MG63 (cell line): ENCODE results near the gene TCOF1. TPM values are rescaled to one million over a fixed set of nuclear protein-coding genes. Genes with fewer than 3 reads are reported as not detected.

Experiments
- DNase-seq: peaks from one replicate; pipeline ENCODE4 v3.0.0-alpha.2; 2020
- H3K27me3 ChIP-seq: fragments of 250-450 bp; sonication (Bioruptor Pico); 2 replicates; pipeline ENCODE4 v1.5.1; 2020; ENCODE audit warnings: mild to moderate bottlenecking, moderate library complexity
- H3K36me3 ChIP-seq: fragments of 250-450 bp; sonication (Bioruptor Pico); 2 replicates; pipeline ENCODE4 v1.5.1; 2020; ENCODE audit warnings: mild to moderate bottlenecking, moderate library complexity
- H3K4me3 ChIP-seq: fragments of 250-450 bp; sonication (Bioruptor Pico); 2 replicates; pipeline ENCODE4 v1.5.1; 2020; ENCODE audit warnings: mild to moderate bottlenecking, moderate library complexity
- H3K9me3 ChIP-seq: fragments of 250-450 bp; sonication (Bioruptor Pico); 2 replicates; pipeline ENCODE4 v1.5.1; 2020; ENCODE audit warnings: mild to moderate bottlenecking, moderate library complexity
- total RNA-seq: library from RNA; depleted of rRNA; stranded (reverse); fragments of >200 nt; shearing (Covaris generic); gene quantifications from 2 replicates; pipeline ENCODE4 v1.2.3, GENCODE V29; 2014; ENCODE audit warnings: low replicate concordance

Gene TCOF1
- total RNA-seq, 1 experiment from 2014 or later: 118 TPM

GRCh38 chr5:150319484-150319790 is 38.1 kb upstream of the TCOF1 start:
- H3K36me3 ChIP-seq: no peaks in the 10 kb centered on the region
- no peak overlapping the region for H3K4me3 ChIP-seq
- H3K9me3 ChIP-seq: no peaks in the 10 kb centered on the region
- DNase-seq: no peak
- no peaks in the 10 kb centered on the region for H3K27me3 ChIP-seq

DNA sequence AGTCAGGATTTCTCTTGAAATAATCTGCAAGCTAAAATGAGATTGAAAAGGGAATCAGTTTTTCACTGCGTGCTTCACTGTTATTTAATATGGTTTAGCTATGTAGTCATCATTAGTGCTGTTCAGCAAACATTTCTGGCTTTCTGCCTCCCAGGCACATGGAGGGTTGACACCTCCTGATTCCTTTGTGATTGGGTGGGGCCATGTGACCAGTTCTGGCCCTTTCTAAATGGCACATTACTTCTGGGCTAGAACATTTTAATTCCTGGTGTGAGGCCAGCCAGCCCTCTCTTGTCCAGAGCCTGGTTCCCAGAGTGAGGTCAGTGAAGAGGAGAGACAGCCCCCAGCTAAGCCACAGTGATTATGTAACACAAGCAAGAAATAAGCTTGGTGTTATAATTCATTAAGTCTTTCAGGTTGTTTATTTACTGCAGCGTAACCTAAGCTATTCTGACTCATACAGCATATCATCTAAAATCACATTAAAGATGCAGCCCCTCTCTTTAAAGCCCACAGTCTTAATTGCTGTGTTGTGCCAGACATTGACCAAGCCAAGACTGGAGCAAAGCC is 37.4 kb upstream of the TCOF1 start:
- Histone ChIP-seq H3K9me3 (no peaks in the 10 kb centered on the region), H3K4me3 (no peak overlapping the region), H3K27me3 (no peaks in the 10 kb centered on the region), H3K36me3 (no peaks in the 10 kb centered on the region)
- peak; percentile 99 for DNase-seq

DNA sequence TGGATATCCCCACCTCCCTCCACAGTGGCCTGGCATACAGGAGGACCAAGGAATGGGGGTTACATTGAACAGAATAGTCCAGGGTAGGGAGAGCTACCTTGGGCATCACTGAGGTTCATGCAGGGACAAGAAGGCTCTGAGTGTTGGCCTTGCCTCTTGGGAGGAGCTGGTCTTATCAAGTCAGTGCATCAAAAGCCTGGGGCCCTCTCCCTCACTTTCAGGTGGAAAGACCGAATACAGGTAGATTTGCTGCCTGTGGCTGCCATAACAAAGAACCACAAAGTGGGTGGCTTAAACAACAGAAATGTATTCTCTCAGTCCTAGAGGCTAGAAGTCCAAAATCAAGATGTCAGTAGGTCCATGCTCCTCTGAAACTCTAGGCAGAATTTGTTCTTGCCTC is 36.3 kb upstream of the TCOF1 start:
- no peaks in the 10 kb centered on the region for H3K27me3 ChIP-seq
- DNase-seq: no peak
- H3K36me3 ChIP-seq: no peaks in the 10 kb centered on the region
- H3K9me3 ChIP-seq: no peaks in the 10 kb centered on the region
- H3K4me3 ChIP-seq: no peak overlapping the region

GRCh38 chr5:150321784-150322183 is 35.7 kb upstream of the TCOF1 start:
- no peak for DNase-seq
- no peaks in the 10 kb centered on the region for H3K9me3 ChIP-seq
- no peaks in the 10 kb centered on the region for H3K36me3 ChIP-seq
- no peak overlapping the region for H3K4me3 ChIP-seq
- no peaks in the 10 kb centered on the region for H3K27me3 ChIP-seq

GRCh38 chr5:150322202-150322601 is 35.3 kb upstream of the TCOF1 start:
- Histone ChIP-seq H3K27me3 (no peaks in the 10 kb centered on the region), H3K9me3 (no peaks in the 10 kb centered on the region), H3K36me3 (no peaks in the 10 kb centered on the region), H3K4me3 (no peak overlapping the region)
- DNase-seq: peak; percentile 63

- H3K4me3 ChIP-seq: no peak overlapping the region
- H3K27me3 ChIP-seq: no peaks in the 10 kb centered on the region
- H3K9me3 ChIP-seq: no peaks in the 10 kb centered on the region
- H3K36me3 ChIP-seq: no peaks in the 10 kb centered on the region
- DNase-seq: no peak
Measured at GRCh38 chr5:150323092-150323491, 34.4 kb upstream of the TCOF1 start.

- H3K9me3 ChIP-seq: no peaks in the 10 kb centered on the region
- no peaks in the 10 kb centered on the region for H3K36me3 ChIP-seq
- H3K27me3 ChIP-seq: no peaks in the 10 kb centered on the region
Measured at GRCh38 chr5:150323819-150324218, 33.7 kb upstream of the TCOF1 start.

GRCh38 chr5:150325426-150325825 is 32.1 kb upstream of the TCOF1 start:
- Histone ChIP-seq H3K9me3 (no peaks in the 10 kb centered on the region), H3K27me3 (no peaks in the 10 kb centered on the region), H3K36me3 (no peaks in the 10 kb centered on the region), H3K4me3 (no peak overlapping the region)
- no peak for DNase-seq

More at GRCh38 chr5:150323819-150324218, 33.7 kb upstream of the TCOF1 start:
- H3K4me3 ChIP-seq: no peak overlapping the region
- DNase-seq: no peak

GRCh38 chr5:150326707-150327106 is 30.8 kb upstream of the TCOF1 start:
- Histone ChIP-seq H3K36me3 (no peaks in the 10 kb centered on the region), H3K4me3 (no peak overlapping the region), H3K27me3 (no peaks in the 10 kb centered on the region), H3K9me3 (no peaks in the 10 kb centered on the region)
- DNase-seq: no peak

DNA sequence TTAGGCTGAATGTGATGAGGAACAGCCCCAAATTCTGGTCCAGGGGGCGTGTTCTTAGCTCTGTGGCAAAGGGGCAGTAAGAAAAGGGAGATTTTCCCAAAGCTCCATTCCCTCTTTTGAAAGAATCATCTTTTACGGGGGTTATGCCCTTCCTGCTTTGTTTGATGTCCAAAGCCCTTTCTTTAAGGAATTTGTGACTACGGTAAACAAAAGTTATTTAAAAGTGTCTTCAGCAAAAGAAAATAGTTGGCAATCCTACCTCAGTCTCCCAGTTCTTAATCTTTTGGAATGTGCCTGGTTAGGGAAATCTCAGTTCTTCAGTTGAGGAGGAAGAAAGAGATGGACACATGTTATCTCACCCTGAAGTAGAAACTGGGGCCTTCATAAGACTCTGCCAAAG is 30.4 kb upstream of the TCOF1 start:
- Histone ChIP-seq H3K9me3 (no peaks in the 10 kb centered on the region), H3K4me3 (no peak overlapping the region), H3K27me3 (no peaks in the 10 kb centered on the region), H3K36me3 (no peaks in the 10 kb centered on the region)
- no peak for DNase-seq

- H3K36me3 ChIP-seq: no peaks in the 10 kb centered on the region
- no peak overlapping the region for H3K4me3 ChIP-seq
- no peaks in the 10 kb centered on the region for H3K27me3 ChIP-seq
- no peaks in the 10 kb centered on the region for H3K9me3 ChIP-seq
- DNase-seq: no peak
Measured at GRCh38 chr5:150328515-150328914, 29.0 kb upstream of the TCOF1 start.

DNA sequence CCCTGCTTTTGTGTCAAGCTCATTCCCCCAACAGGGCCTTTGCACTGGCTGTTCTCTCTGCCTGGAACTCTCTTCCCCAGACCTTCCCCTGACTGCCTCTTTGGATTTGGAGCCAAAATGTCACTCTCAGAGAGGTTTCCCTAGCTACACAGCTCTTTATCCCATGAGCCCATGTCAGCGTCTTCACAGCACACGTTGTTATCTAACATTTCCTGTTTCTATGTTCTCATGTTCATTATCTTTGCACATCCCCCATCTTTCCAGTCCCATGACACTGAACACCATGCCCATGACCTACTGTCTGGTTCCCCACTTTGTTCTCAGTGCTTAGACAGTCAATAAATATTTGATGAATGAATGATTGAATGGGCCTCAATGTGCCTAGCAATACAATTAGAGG is 28.5 kb upstream of the TCOF1 start:
- Histone ChIP-seq H3K27me3 (no peaks in the 10 kb centered on the region), H3K9me3 (no peaks in the 10 kb centered on the region), H3K4me3 (no peak overlapping the region), H3K36me3 (no peaks in the 10 kb centered on the region)
- DNase-seq: no peak

DNA sequence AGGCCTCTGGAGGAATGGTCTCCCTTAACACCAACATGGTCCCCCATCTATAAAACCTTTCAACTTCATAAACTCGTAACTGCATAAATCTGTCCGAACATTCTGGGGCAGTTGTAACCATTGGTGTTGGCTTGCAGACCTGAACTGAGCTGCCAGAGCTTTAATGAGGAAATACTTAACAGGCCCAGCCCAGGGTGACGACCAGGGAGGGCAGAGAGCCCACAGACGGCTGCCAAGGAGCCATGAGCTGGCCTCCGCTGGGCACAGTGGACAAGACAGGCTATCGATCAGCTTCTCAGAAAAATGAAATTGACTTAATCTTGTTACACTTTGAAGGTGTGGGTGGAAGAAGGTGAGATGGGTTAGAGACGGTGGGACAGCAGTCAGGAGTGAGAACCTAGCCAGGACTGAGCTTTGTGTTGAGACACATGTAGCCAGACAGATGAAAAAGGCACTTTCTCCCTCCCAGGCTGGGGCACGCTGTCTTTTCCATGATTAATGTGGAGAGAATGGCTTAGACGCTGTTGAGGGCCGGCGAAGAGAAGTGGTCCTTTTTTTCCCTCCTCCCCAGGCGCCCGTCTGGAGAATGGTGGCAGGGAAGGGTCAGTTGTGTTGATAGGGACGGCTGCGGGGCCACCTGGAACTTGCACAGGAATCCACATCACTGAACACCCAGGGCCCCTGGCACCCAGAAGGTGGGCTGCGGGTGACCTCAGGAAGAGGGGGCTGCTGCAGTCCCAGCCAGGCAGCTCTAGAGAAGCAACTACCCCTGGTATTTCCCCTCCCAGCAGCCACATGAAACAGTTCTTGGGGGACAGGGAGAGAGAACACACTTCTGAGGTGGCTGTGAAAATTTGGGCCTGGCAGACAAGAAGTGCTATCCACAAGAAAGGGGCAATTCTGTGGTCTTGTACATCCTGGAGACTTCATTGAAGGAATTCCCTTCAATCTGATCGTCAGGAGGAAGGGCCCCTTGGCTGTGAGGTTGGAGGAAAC is 27.3 kb upstream of the TCOF1 start:
- Histone ChIP-seq H3K4me3 (no peak overlapping the region), H3K27me3 (no peaks in the 10 kb centered on the region), H3K9me3 (no peaks in the 10 kb centered on the region), H3K36me3 (no peaks in the 10 kb centered on the region)
- DNase-seq: peak; percentile 32

DNA sequence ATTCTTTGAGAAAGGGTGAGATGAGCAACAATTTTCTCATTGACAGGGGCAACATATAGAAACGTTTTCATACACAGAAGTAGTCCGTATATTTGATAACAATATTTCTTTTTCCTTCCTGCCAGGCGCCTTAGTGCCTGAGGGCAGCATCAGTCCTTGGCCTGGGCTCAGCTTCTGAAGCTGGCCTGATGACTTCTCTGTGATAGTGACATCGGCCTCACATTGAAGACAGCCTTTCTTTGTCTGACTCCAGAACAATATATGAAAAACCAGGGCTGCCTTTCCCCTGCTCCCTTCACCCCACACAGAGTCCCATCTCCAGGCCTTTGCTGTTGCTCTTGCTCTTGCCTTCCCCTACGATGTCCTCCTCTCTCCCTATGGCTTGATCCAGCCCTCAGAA is 24.1 kb upstream of the TCOF1 start:
- no peaks in the 10 kb centered on the region for H3K9me3 ChIP-seq
- H3K27me3 ChIP-seq: no peaks in the 10 kb centered on the region

DNA sequence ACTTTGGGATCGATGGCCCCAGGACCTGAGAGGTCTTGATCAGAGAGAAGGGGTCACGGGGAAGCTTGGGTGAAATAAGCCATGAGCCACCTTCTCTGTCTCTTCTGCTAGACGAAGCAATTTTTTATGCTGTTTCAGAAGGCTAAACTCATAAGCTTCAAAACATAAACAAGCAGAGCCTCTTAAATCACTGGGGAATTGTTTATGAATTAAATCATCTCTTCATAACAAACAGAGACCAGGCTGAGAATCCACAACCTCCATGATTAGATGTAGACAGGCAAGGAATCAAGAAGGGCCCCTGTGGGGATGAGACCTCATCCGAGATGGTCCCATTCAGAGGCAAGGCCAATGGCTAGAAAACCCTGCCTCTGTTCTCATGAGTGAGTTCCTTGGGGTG is 21.7 kb upstream of the TCOF1 start:
- Histone ChIP-seq H3K4me3 (no peak overlapping the region), H3K9me3 (no peaks in the 10 kb centered on the region), H3K27me3 (no peaks in the 10 kb centered on the region), H3K36me3 (no peaks in the 10 kb centered on the region)
- no peak for DNase-seq

More for the DNA sequence above, 24.1 kb upstream of the TCOF1 start:
- Histone ChIP-seq H3K36me3 (no peaks in the 10 kb centered on the region), H3K4me3 (no peak overlapping the region)
- DNase-seq: no peak

GRCh38 chr5:150338546-150338945 is 19.0 kb upstream of the TCOF1 start:
- H3K9me3 ChIP-seq: no peaks in the 10 kb centered on the region
- H3K36me3 ChIP-seq: no peaks in the 10 kb centered on the region
- DNase-seq: no peak
- H3K4me3 ChIP-seq: no peak overlapping the region
- H3K27me3 ChIP-seq: no peaks in the 10 kb centered on the region

DNA sequence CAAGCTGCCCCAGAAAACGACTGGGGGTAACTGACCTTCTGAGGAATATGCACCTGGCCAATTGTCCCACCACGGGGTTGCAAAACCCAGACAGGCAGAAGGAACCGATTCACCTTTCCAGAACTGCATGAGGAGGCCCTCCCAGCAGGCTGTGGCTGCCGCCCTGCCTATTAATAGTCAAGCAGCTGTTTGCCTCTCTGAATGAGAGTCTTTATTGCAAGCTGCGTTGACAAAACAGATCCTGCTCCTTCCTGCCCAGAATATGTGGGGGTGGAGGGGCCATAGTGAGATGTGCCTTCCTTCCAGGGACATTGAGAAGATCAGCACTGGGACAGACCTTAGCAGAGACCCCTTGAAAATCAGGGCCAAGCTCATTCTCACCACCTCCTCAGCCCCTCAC is 18.3 kb upstream of the TCOF1 start:
- Histone ChIP-seq H3K9me3 (no peaks in the 10 kb centered on the region), H3K4me3 (no peak overlapping the region), H3K27me3 (no peaks in the 10 kb centered on the region), H3K36me3 (no peaks in the 10 kb centered on the region)
- no peak for DNase-seq

DNA sequence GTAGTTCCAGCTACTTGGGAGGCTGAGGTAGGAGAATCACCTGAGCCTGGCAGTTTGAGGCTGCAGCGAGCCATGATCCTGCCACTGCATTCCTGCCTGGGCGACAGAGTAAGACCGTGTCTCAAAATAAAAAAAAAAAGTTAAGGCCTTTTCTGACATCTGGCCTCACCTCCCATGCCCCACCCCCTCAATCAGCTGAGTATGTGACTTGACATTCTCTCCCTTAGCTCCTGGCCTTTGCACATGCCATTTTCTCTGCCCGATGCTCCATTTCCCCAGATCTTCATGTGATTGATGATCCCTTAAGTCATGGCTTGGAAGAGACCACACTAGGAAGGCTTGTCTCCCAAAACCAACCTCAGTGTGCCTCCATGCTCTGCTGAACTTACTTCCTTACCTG is 17.7 kb upstream of the TCOF1 start:
- Histone ChIP-seq H3K36me3 (no peaks in the 10 kb centered on the region), H3K4me3 (no peak overlapping the region), H3K27me3 (no peaks in the 10 kb centered on the region), H3K9me3 (no peaks in the 10 kb centered on the region)
- DNase-seq: no peak
